ENCODE data around the gene SGSH. TPM values are rescaled to one million over a fixed set of nuclear protein-coding genes. Genes with fewer than 3 reads are reported as not detected.
A peak's percentile ranks its signal among the peaks of the same experiment; 100 is the strongest.

The SGSH gene
- total RNA-seq, 2 experiments from 2014 or later, result 37.4 to 44.7 TPM

- Mint-ChIP-seq H3K27ac (no peak overlapping the region), H3K4me1 (ENCODE audit: low read depth) (peaks cover 30% of the 10 kb centered on the region), H3K9me3 (no peaks in the 10 kb centered on the region), H3K4me3 (no peak overlapping the region), H3K27me3 (no peaks in the 10 kb centered on the region), H3K36me3 (peaks cover 2% of the 10 kb centered on the region)
- intact Hi-C loops (cut with micrococcal nuclease), result no loop called here
- ChIA-PET CTCF (interaction anchor here (0.7 kb wide), 1 partner anchor 121 kb away, joined by 3 read pairs; the partner anchor contains the start of gene GAA), POLR2A (no interaction called here)
- no peak for DNase-seq
These were observed 2.4 kb upstream of the SGSH start for GRCh38 chr17:80222376-80223141.

GRCh38 chr17:80221351-80222105, 1.4 kb upstream of the SGSH start:
- no peaks in the 10 kb centered on the region for H3K27me3 Mint-ChIP-seq
- DNase-seq, result no peak
- ChIA-PET POLR2A (no interaction called here), CTCF (no interaction called here)
- peak overlapping the region; percentile 77 for H3K27ac Mint-ChIP-seq
- intact Hi-C loops (cut with micrococcal nuclease), result no loop called here
- no peaks in the 10 kb centered on the region for H3K9me3 Mint-ChIP-seq
- H3K4me1 Mint-ChIP-seq (ENCODE audit: low read depth), result peaks cover 33% of the 10 kb centered on the region
- peaks cover 9% of the 10 kb centered on the region for H3K36me3 Mint-ChIP-seq
- H3K4me3 Mint-ChIP-seq, result peak overlapping the region; percentile 74

- peak; percentile 19 for DNase-seq
- H3K36me3 Mint-ChIP-seq, result peaks cover 14% of the 10 kb centered on the region
- no peaks in the 10 kb centered on the region for H3K27me3 Mint-ChIP-seq
- peaks cover 38% of the 10 kb centered on the region for H3K4me1 Mint-ChIP-seq (ENCODE audit: low read depth)
- H3K4me3 Mint-ChIP-seq, result peak overlapping the region; percentile 74
- intact Hi-C loops (cut with micrococcal nuclease), result no loop called here
- H3K9me3 Mint-ChIP-seq, result no peaks in the 10 kb centered on the region
- peak overlapping the region; percentile 77 for H3K27ac Mint-ChIP-seq
- ChIA-PET CTCF (interaction anchor here (1.7 kb wide), 1 partner anchor 33 kb away, joined by 4 read pairs; no protein-coding TSS in a partner anchor), POLR2A (interaction anchor here (1.0 to 2.0 kb wide), 5 partner anchors 17 to 60 kb away, joined by 3 to 11 read pairs (median 6); partner anchors contain the start of gene RNF213)
These were observed 643 bp upstream of the SGSH start for GRCh38 chr17:80220736-80221215.

- ChIA-PET POLR2A (interaction anchor here (0.7 to 2.0 kb wide), 10 partner anchors 9 to 77 kb away, joined by 3 to 11 read pairs (median 3); partner anchors contain the start of gene RNF213), CTCF (interaction anchor here (0.9 to 2.2 kb wide), 3 partner anchors 34 to 118 kb away, joined by 3 to 7 read pairs (median 4); partner anchors contain the start of gene GAA)
- Mint-ChIP-seq H3K27ac (peak overlapping the region; percentile 91), H3K4me1 (ENCODE audit: low read depth) (peaks cover 38% of the 10 kb centered on the region), H3K9me3 (no peaks in the 10 kb centered on the region), H3K36me3 (peaks cover 16% of the 10 kb centered on the region), H3K27me3 (no peaks in the 10 kb centered on the region), H3K4me3 (peak overlapping the region; percentile 89)
- intact Hi-C loops (cut with micrococcal nuclease), result loop anchor here (1.0 to 2.0 kb wide), 5 partner anchors 35 to 222 kb away; partner anchors contain the start of gene EIF4A3
- no peak for DNase-seq
These were observed 425 bp downstream of the SGSH start for GRCh38 chr17:80219763-80220053.

- ChIA-PET POLR2A (interaction anchor here (0.7 to 2.0 kb wide), 8 partner anchors 10 to 77 kb away, joined by 3 to 11 read pairs (median 4); partner anchors contain the start of gene RNF213), CTCF (interaction anchor here (0.9 to 2.2 kb wide), 3 partner anchors 35 to 118 kb away, joined by 3 to 7 read pairs (median 4); partner anchors contain the start of gene GAA)
- H3K27me3 Mint-ChIP-seq, result no peaks in the 10 kb centered on the region
- peaks cover 38% of the 10 kb centered on the region for H3K4me1 Mint-ChIP-seq (ENCODE audit: low read depth)
- peak overlapping the region; percentile 91 for H3K27ac Mint-ChIP-seq
- DNase-seq, result peak; percentile 98
- peaks cover 16% of the 10 kb centered on the region for H3K36me3 Mint-ChIP-seq
- H3K9me3 Mint-ChIP-seq, result no peaks in the 10 kb centered on the region
- H3K4me3 Mint-ChIP-seq, result peak overlapping the region; percentile 89
- intact Hi-C loops (cut with micrococcal nuclease), result loop anchor here (1.0 to 2.0 kb wide), 5 partner anchors 35 to 222 kb away; partner anchors contain the start of gene EIF4A3
These were observed 945 bp downstream of the SGSH start for GRCh38 chr17:80219013-80219762.

GRCh38 chr17:80218391-80218790, 1.7 kb downstream of the SGSH start:
- H3K36me3 Mint-ChIP-seq, result peaks cover 18% of the 10 kb centered on the region
- ChIA-PET POLR2A (no interaction called here), CTCF (interaction anchor here (0.8 to 2.2 kb wide), 3 partner anchors 34 to 117 kb away, joined by 3 to 7 read pairs (median 5); partner anchors contain the start of gene GAA)
- H3K27ac Mint-ChIP-seq, result peak overlapping the region; percentile 91
- intact Hi-C loops (cut with micrococcal nuclease), result loop anchor here (2.0 kb wide), 1 partner anchor 44 kb away; no protein-coding TSS in a partner anchor
- peaks cover 35% of the 10 kb centered on the region for H3K4me1 Mint-ChIP-seq (ENCODE audit: low read depth)
- H3K9me3 Mint-ChIP-seq, result no peaks in the 10 kb centered on the region
- peak overlapping the region; percentile 89 for H3K4me3 Mint-ChIP-seq
- DNase-seq, result no peak
- no peaks in the 10 kb centered on the region for H3K27me3 Mint-ChIP-seq

GRCh38 chr17:80217703-80218362, 2.3 kb downstream of the SGSH start:
- CTCF ChIA-PET, result interaction anchor here (0.8 to 2.2 kb wide), 4 partner anchors 14 to 116 kb away, joined by 3 to 7 read pairs (median 4); partner anchors contain the start of gene GAA
- Mint-ChIP-seq H3K27me3 (no peaks in the 10 kb centered on the region), H3K4me3 (no peak overlapping the region), H3K36me3 (peaks cover 18% of the 10 kb centered on the region), H3K27ac (peak overlapping the region; percentile 20), H3K4me1 (ENCODE audit: low read depth) (peaks cover 33% of the 10 kb centered on the region), H3K9me3 (no peaks in the 10 kb centered on the region)
- POLR2A ChIA-PET, result interaction anchor here (0.6 kb wide), 1 partner anchor 17 kb away, joined by 3 read pairs; no protein-coding TSS in a partner anchor
- DNase-seq, result no peak
- intact Hi-C loops (cut with micrococcal nuclease), result loop anchor here (2.0 kb wide), 1 partner anchor 45 kb away; no protein-coding TSS in a partner anchor

GRCh38 chr17:80216473-80217456, 3.4 kb downstream of the SGSH start:
- no peak overlapping the region for H3K27ac Mint-ChIP-seq

GRCh38 chr17:80214878-80215210, 5.3 kb downstream of the SGSH start:
- ChIA-PET POLR2A (no interaction called here), CTCF (no interaction called here)
- H3K27ac Mint-ChIP-seq, result no peak overlapping the region
- no peak overlapping the region for H3K4me3 Mint-ChIP-seq
- DNase-seq, result no peak
- intact Hi-C loops (cut with micrococcal nuclease), result no loop called here
- H3K27me3 Mint-ChIP-seq, result no peaks in the 10 kb centered on the region
- peaks cover 28% of the 10 kb centered on the region for H3K36me3 Mint-ChIP-seq
- H3K4me1 Mint-ChIP-seq (ENCODE audit: low read depth), result peaks cover 26% of the 10 kb centered on the region
- no peaks in the 10 kb centered on the region for H3K9me3 Mint-ChIP-seq

More at GRCh38 chr17:80216473-80217456, 3.4 kb downstream of the SGSH start:
- intact Hi-C loops (cut with micrococcal nuclease), result no loop called here
- Mint-ChIP-seq H3K4me1 (ENCODE audit: low read depth) (peaks cover 33% of the 10 kb centered on the region), H3K27me3 (no peaks in the 10 kb centered on the region), H3K4me3 (no peak overlapping the region), H3K36me3 (peaks cover 21% of the 10 kb centered on the region), H3K9me3 (no peaks in the 10 kb centered on the region)
- POLR2A ChIA-PET, result interaction anchor here (0.6 kb wide), 1 partner anchor 18 kb away, joined by 3 read pairs; no protein-coding TSS in a partner anchor
- no peak for DNase-seq
- CTCF ChIA-PET, result no interaction called here

Data from activated CD4-positive, alpha-beta memory T cell treated with anti-CD3 and anti-CD28 coated beads for 36 hours (primary cell).